HuH-7 (cell line): ENCODE data around the gene CTRL.
"Not testable (repeated sequence)": the region's sequence is repeated elsewhere in the genome, so short reads cannot be mapped to it uniquely, and the experiment has no call there.

Experiments
- DNase-seq: peaks from one replicate; pipeline ENCODE4 v3.0.0; 2011; ENCODE audit warnings: low spot score

CTRL gene

DNA sequence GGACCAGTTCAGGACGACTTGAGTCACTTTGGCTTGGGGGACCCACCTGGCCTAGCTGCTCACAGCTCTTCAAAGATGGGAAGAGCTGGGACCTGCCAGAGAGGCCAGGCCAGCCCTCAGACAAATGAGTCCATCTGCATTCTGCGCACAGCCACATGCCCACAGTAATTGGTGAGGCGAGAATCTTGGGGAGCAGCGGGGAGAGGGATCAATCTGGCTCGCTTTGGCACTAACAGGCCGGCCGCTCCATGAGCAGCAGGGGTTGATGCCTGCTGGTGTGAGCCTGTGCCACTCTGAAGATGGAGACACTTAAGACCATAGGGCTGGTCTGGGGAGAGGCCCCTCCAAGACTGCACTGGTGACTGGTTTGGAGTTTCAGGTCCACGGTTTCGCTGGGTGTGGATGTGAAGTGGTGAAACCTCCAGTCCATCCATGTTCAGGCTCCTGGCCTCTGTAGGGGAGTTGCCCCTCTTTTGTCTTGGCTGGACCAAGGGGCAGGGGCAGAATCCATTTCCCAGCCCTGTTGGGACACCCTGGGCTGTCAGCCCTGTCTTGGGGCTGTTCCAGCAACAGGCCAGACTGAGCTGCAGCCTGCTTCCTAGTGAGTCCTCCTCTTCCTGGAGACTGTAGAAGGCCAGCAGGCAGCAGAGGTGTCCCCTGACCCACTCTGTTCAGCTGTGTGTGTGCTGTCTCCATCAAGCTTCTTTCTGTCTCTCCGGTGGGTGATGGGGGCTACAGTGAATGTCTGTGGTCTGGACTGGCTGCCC lies 7.3 kb downstream of the CTRL start:
- DNase-seq, result no peak

DNA sequence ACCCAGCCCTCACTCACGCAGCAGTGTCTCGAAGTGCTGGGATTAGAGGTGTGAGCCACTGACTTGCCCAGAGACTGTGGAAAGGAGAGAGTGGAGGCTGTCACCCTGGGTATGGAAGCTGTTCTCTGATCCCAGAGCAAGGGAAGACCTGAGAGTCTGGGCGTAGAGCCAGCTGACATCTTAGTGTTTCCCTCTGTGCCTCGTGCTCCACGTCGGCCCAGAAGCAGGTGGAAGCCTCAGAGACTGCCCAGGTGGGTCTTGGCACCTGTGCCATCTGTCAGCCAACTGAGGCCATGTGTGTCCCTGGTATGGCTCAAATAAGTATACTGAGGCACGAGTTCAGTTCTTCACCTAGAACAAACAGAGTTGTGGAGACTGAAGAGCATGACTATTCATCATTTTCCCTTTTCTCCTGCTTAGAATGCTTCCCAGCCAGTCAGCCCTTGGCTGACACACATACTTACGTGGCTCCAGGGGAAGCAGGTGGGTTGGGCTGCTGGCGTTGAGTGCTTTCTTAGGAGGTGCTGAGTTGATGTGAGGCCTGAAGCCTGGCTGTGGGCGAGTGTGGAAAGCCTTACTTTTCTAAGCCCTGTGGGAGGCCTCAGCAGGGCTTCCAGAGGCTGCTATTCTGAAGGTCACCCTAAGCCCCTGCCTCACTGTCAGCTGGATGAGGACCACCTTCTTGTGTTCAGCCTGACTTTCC lies 8.1 kb downstream of the CTRL start:
- DNase-seq, result no peak

GRCh38 chr16:67922740-67923139 lies 8.9 kb downstream of the CTRL start:
- no peak for DNase-seq

DNA sequence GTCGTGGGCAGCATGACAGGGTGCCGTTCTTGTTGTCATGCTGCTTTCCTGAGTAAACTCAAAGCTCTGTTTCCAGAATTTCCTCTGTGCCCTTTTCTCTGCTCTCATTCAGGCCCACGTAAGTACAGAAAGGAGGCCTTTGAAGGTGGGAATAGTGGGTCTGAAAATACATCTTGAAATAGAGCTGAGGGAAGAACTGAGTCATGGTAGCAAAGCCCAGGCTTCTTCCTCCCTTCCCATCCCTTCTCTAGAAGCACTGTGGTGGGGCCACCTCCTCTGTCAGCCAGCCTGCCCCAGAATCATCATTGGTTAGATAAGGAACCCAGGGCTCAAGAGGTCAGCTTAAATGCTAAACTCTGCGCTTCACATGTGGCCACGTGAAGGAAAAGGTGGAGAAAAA lies 9.4 kb downstream of the CTRL start:
- no peak for DNase-seq

DNA sequence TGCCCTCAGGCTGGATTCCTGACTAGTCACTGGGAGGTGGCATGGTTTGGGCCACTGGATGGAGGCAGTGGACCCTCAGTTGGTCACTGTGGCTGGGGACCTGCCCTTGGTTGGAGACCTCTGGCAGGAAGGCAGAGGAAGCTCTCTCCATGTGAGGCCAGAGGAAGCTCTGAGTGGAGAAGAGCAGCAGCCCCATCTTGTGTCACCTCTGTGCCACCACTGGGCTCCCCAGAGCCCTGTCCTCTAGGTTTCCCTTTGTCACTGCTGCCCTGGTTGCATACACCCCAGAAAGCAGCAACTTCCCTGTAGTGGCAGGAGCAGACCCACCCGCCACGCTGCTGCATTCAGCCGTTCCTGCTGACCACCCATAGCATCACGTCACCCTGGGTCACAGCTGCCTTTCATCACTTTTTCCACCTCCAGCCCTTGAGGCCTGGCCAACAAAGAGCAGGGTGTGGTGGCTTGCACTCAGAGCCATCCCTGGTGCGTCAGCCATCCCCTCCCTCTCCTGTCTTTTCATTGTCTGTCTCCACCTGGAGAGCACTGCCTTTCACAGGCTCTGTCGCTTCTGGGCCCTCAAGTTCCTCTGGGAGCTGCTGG lies 11.9 kb downstream of the CTRL start:
- DNase-seq, result no peak

DNA sequence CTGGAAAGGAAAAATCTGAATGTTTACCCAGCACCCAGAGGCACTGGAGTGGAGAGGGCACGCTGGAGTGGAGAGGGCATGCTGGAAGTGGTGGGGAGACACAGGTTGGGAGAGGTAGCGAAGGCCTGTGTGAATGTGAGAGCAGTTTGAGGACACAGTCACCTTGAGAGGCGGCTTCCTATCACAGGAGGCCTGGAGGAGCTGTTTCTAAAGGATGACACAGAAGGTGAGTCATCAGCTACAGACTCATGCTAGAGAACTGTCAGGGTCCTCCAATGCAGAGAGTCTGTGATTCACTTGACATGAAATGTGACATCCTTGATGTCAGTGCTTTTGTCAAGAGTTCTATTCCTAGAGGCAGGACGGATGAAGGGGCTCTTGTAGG lies 13.8 kb downstream of the CTRL start:
- DNase-seq, result no peak

GRCh38 chr16:67917140-67917851 lies 14.4 kb downstream of the CTRL start:
- DNase-seq, result no peak

DNA sequence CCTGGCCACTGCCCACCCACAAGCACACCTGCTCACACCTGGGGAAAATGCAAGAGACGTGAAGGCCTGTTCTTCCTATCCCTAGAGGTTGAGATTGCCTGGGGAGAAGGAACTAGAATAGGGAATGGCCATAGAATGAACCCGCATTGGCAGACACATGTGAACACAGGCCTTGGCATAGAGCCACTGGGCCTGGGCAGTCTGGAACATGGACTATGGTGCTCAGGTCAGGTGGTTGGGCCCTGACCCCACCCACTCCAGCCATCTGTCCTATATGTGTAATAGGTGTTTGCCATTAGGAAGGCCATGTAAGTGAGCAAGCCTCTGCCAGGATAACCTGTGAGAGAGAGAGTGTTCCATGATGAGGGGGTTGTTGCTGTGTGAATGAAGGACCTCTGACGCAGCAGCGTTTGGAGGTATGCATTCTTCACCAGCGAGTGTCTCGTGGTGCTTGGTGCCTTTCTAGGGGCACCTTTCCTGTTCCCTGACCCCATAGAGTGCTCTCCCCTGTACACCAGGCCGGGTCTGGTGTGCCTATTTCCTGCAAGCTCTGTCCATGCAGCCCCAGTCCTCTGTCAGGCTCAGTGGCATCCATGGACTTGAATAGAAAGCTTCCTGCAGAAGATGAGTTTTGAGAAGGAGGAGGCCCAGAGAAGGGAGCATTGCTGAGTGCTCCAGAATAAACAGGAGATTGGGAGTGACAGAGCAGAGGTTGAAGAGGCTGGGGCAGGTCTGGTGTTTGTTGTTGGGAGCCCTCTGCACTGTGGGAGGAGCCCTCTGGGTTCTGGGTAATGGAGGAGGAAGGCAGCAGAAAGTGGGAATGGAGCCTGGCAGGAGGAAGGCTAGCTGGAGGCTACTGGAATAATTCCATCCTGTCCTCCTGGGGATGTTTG lies 15.6 kb downstream of the CTRL start:
- no peak for DNase-seq

- DNase-seq, result not testable (repeated sequence)
Observed at GRCh38 chr16:67915496-67915769, 16.2 kb downstream of the CTRL start.

- DNase-seq, result no peak
Observed at GRCh38 chr16:67914758-67915495, 16.7 kb downstream of the CTRL start.

DNA sequence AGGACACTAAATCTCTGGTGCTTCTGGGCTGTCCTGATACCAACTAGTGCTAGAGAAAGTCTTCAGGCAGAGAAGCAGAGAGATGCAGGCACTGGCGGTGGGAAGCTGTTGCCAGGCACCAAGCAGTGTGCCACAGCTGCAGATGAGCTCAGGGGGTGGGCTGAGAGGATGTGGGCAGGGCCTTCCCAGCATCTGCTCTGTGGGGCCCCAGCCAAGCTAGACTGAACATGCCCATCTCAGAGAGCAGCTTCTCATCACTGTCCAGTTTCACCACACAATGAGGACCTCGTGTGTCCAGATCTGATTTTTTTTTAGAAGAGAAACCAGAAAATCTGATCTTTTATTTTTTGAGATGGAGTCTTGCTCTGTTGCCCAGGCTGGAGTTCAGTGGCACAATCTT lies 21.5 kb downstream of the CTRL start:
- no peak for DNase-seq

DNA sequence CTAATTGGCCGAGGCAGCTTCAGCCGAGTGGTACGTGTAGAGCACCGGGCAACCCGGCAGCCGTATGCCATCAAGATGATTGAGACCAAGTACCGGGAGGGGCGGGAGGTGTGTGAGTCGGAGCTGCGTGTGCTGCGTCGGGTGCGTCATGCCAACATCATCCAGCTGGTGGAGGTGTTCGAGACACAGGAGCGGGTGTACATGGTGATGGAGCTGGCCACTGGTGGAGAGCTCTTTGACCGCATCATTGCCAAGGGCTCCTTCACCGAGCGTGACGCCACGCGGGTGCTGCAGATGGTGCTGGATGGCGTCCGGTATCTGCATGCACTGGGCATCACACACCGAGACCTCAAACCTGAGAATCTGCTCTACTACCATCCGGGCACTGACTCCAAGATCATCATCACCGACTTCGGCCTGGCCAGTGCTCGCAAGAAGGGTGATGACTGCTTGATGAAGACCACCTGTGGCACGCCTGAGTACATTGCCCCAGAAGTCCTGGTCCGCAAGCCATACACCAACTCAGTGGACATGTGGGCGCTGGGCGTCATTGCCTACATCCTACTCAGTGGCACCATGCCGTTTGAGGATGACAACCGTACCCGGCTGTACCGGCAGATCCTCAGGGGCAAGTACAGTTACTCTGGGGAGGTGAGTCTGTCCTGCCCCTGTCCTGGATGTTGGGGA lies 22.5 kb downstream of the CTRL start:
- DNase-seq, result no peak

GRCh38 chr16:67907397-67908180 lies 24.1 kb downstream of the CTRL start:
- DNase-seq, result no peak

DNA sequence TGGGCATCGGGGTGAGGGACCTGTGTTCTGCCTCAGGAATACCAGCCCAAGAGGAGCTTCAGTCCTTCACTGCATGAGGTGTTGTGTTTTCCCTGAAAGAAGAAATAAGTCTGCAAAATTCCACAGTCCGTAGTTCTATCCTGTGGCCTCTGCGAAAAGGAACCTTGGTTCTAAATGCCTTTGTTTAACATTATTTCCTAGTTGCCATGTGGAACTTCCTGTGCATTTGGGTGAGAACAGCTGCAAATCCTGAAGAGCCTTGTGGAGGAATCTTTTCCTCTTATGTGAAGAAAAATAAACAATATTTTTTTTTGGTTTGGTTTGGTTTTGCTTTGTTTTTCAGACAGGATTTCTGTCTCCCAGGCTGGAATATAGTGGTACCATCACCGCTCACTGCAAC lies 28.8 kb downstream of the CTRL start:
- no peak for DNase-seq

DNA sequence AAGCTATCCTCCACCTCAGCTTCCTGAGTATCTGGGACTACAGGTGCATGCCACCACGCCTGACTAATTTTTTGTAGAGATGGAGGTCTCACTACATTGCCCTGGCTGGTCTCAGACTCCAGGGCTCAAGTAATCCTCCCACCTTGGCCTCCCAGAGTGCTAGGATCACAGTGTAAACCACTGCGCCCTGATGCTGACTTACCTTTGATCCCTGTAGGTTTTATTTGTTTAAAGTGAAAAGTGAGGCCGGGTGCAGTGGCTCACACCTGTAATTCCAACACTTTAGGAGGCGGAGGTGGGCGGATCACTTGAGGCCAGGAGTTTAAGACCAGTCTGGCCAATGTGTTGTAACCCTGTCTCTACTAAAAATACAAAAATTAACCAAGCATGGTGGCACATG lies 29.9 kb downstream of the CTRL start:
- no peak for DNase-seq

GRCh38 chr16:67897231-67897630 lies 34.4 kb downstream of the CTRL start:
- DNase-seq, result no peak

DNA sequence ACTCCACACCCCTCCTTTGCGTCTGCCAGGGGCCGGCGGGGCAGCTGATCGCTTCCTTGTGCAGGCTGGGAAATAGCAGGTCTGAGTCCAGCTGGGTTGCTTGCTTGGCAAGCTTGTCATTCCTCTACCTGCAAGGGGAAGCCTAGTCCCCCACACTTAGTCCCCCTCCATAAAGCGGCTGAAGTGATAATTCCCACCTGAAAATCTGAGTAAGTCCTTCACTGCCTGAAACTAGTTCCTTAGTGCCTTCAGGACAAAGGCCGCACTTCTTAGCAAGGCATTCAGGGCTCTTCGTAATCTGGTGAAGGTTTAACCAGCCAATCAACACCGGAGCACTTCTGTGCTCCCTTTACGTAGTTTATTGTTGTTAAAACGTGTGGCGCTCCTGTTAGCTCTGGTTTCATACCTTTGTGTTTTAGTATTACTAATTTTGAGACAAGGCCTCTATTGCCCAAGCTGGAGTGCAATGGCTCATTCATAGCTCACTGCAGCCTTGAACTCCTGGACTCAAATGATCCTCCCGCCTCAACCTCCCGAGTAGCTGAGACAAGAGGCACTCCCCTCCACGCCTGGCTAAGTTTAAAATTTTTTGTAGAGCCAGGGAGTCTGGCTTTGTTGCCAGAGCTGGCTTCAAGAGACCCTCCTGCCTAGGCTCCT lies 37.8 kb downstream of the CTRL start:
- no peak for DNase-seq

DNA sequence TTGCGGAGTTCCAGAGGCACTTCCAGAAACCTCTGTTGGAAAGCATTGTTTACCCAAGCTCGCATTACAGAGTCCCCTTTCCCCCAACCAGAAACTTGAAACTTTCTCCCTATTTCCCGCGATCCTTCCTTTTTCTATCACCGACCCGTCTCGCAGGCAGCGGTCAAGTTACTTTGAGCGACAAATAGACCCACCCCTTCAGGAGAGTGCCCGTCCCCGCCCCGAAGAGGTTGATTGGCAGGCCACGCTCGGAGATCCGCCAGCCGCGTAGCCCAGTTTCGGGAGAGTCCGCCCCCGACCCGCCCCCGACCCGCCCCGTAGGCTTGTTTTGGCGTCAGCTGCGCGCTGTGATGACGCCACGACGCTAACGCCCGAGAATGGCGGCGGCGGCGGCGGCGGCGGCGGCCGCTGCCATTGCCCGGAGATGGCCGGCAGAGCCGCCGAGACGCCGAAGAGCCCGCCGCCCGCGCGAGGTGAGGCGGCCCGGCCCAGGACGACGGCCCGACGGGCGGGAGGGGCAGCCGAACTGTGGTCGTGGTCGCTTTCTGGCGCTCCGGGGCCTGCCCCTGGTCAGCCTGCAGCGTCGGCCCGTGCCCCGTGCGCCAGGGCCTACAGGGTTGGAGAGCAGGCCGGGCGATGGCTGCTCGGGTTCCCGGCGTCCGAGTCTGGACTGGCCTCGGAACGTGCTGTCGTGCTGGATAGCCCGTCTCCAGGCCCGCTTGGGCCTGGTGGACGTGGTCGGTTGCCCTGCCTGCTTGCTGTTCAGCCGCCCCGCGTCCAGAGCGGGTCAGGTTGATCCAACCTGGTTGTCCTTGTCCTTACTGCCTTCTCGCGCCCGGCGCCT lies 38.5 kb downstream of the CTRL start, which contains the start of gene PSKH1:
TSS of gene PSKH1 (plus strand) at position 356 of the 844 bp plus-strand sequence. CDS start 15,496 bp downstream, outside the sequence.
- peak; percentile 99 for DNase-seq
